H4 (cell line): Measurements from ENCODE around the gene COLGALT1. TPM values are rescaled to one million over a fixed set of nuclear protein-coding genes. Genes with fewer than 3 reads are reported as not detected.
"Not testable (repeated sequence)": the region's sequence is repeated elsewhere in the genome, so short reads cannot be mapped to it uniquely, and the experiment has no call there.

ENCODE experiments used
- DNase-seq: peaks from one replicate; pipeline ENCODE4 v3.0.0-alpha.2; 2015; ENCODE audit warnings: low spot score
- total RNA-seq: library from RNA; depleted of rRNA; stranded (reverse); fragments of >200 nt; shearing (Covaris generic); gene quantifications from 2 replicates; pipeline ENCODE4 v1.2.3, GENCODE V29; 2014; rRNA removed

COLGALT1 gene
- 89.9 and 95.2 TPM in 2 replicates for total RNA-seq

DNA sequence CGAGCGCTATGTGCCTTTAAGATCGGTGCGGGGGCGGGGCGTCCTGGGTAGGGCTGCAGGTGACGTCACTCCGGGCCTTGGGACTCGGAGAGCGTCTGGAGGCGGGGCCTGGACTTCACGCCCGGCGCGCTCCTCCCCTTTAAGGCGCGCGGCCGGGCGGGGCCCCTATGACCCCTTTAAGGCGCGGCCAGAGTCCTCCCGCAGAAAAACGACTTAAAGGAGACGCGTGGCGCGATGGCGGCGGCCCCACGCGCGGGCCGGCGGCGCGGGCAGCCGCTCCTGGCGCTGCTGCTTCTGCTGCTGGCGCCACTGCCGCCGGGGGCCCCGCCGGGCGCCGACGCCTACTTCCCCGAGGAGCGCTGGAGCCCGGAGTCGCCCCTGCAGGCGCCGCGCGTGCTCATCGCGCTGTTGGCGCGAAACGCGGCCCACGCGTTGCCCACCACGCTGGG is at the start of gene COLGALT1:
Gene COLGALT1 (plus strand): TSS at position 170 of the 449 bp plus-strand sequence. CDS start 65 bp downstream, at position 235.
- peak; percentile 97 for DNase-seq

- DNase-seq = no peak
Observed at GRCh38 chr19:17506745-17507144, 48.7 kb upstream of the COLGALT1 start.

- DNase-seq = not testable (repeated sequence)
Observed at GRCh38 chr19:17508558-17508933, 46.9 kb upstream of the COLGALT1 start.

GRCh38 chr19:17510220-17510993 is 45.0 kb upstream of the COLGALT1 start:
- no peak for DNase-seq

DNA sequence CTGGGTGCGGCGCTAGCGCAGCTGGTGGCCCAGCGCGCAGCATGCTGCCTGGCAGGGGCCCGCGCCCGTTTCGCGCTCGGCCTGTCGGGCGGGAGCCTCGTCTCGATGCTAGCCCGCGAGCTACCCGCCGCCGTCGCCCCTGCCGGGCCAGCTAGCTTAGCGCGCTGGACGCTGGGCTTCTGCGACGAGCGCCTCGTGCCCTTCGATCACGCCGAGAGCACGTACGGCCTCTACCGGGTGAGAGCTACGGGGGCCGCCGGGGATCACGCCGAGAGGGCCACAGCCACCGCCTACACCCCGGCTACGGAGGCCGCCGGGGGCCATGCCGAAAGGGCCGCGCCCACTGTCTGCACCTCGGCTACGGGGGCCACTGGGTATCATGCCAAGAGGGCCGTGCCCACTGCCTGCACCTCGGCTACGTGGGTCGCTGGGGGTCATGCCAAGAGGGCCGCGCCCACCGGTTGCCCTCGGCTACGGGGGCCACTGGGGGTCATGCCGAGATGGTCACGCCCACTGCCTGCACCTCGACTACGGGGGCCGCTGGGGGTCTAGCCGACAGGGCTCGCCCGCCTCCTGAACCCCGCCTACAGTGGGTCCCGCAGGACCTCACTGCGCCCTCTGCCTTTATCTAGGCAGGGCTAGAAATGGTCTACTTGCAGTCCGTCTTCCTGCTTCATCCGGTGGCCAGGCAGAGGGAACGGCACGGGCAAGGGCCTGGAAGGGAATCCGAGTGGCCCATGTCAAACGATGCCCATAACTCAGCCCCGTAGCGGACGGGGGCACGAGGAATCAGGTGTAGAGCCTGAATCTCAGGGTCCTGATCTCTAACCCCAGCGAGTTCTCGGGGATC is 43.5 kb upstream of the COLGALT1 start:
- DNase-seq = peak; percentile 73

- no peak for DNase-seq
Observed at GRCh38 chr19:17512574-17512939, 42.9 kb upstream of the COLGALT1 start.

GRCh38 chr19:17515408-17516149 is 39.9 kb upstream of the COLGALT1 start:
- DNase-seq = no peak

DNA sequence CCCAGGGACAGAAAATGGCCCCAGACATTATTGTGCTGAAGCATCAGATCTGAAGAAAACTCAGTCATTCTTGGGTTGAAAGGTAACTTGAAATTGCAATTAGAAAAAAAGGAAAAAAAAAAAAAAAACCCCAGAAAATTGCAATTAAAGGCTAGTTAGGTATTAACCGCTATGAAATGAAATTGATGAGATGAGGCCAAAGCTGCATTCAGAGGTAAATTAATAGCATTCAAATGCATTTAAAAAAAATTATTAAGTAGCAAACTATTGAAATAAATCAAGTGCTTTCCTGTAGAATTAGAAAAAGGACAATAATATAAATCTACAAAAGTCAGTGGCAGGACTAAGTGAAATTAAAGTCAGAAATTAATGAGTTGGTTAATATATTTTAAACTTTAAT is 37.6 kb upstream of the COLGALT1 start:
- DNase-seq = no peak

- DNase-seq = not testable (repeated sequence)
Observed at GRCh38 chr19:17518654-17519053, 36.8 kb upstream of the COLGALT1 start.

DNA sequence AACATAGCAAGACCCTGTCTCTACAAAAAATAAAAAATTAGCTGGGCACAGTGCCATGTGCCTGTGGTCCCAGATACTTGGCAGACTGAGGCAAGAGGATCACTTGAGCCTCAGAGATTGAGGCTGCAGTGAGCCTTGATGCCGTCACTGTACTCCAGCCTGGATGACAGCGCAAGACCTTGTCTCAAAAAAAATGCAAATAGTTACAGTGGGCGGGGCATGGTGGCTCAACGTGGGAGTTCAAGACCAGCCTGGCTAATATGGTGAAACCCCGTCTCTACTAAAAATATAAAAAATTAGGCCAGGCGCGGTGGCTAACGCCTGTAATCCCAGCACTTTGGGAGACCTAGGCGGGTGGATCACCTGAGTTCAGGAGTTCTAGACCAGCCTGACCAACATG is 35.5 kb upstream of the COLGALT1 start:
- DNase-seq = no peak

DNA sequence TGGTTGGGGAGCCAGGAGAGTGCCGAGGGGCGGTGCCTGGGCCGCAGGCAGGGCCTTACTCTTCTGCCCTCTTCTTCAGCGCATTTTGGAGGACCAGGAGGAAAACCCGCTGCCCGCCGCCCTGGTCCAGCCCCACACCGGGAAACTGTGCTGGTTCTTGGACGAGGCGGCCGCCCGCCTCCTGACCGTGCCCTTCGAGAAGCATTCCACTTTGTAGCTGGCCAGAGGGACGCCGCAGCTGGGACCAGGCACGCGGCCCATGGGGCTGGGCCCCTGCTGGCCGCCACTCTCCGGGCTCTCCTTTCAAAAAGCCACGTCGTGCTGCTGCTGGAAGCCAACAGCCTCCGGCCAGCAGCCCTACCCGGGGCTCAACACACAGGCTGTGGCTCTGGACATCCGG is 34.6 kb upstream of the COLGALT1 start:
- DNase-seq = no peak

- DNase-seq = no peak
Observed at GRCh38 chr19:17522988-17523872, 32.2 kb upstream of the COLGALT1 start.

- DNase-seq = no peak
Observed at GRCh38 chr19:17524651-17525050, 30.8 kb upstream of the COLGALT1 start.

- no peak for DNase-seq
Observed at GRCh38 chr19:17525141-17525540, 30.3 kb upstream of the COLGALT1 start.

DNA sequence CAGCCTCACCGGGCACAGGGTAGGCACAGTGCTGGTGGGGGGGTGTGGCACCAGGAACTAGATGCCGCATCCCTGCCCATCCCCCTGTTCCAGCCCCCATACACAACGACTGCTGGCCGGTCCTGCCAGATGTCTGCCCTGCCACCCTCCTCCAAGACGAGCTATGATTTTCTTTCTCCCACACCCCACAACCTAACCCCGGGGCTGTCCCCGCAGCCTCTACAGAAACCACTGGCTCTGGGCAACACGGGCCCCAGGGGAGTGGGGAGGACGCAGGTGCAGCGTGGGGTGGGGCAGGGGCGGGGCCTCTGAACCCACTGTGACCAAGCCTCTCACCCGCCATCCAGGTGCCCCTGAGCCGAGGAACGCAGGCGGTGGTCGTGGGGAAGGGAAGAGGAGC is 28.5 kb upstream of the COLGALT1 start:
- no peak for DNase-seq

GRCh38 chr19:17527326-17527725 is 28.1 kb upstream of the COLGALT1 start:
- no peak for DNase-seq

DNA sequence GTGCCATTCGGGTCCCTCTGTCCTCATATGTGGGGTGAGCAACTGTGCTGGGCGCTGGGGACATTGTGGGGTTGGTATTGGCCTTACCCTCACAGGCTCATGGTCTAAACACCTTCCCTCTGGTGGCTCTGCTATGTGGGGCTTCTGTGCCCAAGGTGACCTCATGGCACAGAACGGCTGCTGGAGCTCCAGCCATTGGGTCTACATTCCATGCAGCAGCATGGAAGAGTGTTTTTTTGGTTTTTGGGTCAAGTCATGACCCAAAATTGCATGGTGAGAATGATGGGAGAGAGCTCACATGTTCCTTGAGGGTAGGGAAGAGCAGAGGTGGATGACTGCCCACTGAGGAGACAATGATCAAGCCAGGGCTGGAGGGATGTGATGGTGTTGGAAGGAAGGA is 26.8 kb upstream of the COLGALT1 start:
- DNase-seq = no peak

DNA sequence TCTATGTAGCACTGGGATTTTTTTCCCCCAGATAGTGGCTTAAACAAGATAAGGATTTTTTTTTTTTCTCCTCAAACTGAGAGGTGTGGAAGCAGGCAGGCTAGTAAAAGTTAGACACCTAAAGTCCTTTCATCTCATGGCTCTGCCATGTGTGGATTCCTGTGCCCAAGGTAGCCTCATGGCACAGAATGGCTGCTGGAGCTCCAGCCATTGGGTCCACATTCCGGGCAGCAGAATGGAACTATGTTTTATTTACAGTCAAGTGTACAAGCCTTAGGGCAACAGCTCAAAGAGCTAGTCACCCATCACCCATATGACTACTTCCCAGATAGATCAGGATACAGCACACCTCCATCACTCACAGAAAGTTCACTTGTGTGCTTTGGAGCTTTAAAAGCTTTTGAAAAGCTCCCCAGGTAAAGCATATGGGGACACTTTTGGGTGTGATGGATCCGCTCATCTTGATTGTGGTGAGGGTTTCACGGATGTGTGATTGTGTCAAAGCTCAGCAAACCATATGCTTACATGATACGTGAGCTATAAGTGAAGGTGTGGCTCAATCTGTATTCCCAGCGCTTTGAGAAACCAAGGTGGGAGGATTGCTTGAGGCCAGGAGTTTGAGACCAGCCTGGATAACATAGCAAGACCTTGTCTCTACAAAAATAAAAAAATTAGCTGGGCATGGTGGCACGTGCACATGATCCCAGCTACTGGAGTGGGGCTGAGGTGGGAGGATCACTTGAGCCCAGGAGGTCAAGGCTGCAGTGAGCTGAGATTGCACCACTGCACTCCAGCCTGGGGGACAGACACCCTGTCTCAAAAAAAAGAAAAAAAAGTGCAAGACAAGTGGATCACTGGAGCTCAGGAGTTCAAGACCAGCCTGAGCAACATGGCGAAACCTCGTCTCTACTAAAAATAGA is 25.9 kb upstream of the COLGALT1 start:
- DNase-seq = no peak

DNA sequence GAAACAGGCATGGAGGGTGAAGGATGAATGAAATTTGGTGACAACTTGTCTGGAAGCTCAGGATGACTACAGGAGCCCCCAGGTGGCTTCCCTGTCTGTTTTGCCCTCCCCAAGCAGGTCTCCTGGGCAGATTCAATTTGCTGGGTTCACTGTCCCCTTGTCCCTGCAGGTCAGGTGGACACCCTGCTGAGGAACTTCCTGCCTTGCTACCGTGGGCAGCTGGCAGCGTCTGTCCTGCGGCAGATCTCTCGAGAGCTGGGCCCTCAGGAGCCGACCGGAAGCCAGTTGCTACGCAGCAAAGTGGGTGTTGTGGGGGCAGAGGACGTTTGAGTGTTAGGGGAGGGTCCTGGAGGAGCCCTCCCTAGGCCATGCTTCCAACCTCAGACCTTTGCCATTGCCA is 24.9 kb upstream of the COLGALT1 start:
- DNase-seq = no peak

GRCh38 chr19:17532116-17532515 is 23.3 kb upstream of the COLGALT1 start:
- DNase-seq = no peak
